Measurements from ENCODE around the gene GCN1. TPM values are rescaled to one million over a fixed set of nuclear protein-coding genes. Genes with fewer than 3 reads are reported as not detected.

The GCN1 gene
- total RNA-seq, 1 donor from 2014 or later = 130 TPM

- Mint-ChIP-seq H3K4me3 (no peak overlapping the region), H3K27ac (no peak overlapping the region), H3K27me3 (no peaks in the 10 kb centered on the region), H3K36me3 (no peaks in the 10 kb centered on the region), H3K4me1 (ENCODE audit: unreplicated experiment) (peaks cover 9% of the 10 kb centered on the region), H3K9me3 (no peaks in the 10 kb centered on the region)
- no peak for DNase-seq (ENCODE audit: extremely low spot score, unreplicated experiment)
- no peak for TF ChIP-seq CTCF (conservative IDR thresholded peaks at IDR 0.05)
Observed at GRCh38 chr12:120098756-120099470, 95.6 kb downstream of the GCN1 start.

GRCh38 chr12:120096671-120097202 is 97.8 kb downstream of the GCN1 start:
- peaks cover 13% of the 10 kb centered on the region for H3K4me1 Mint-ChIP-seq (ENCODE audit: unreplicated experiment)
- TF ChIP-seq CTCF (conservative IDR thresholded peaks at IDR 0.05) = no peak
- H3K9me3 Mint-ChIP-seq = no peaks in the 10 kb centered on the region
- no peaks in the 10 kb centered on the region for H3K36me3 Mint-ChIP-seq
- H3K4me3 Mint-ChIP-seq = no peak overlapping the region
- DNase-seq (ENCODE audit: extremely low spot score, unreplicated experiment) = no peak
- no peak overlapping the region for H3K27ac Mint-ChIP-seq
- no peaks in the 10 kb centered on the region for H3K27me3 Mint-ChIP-seq

- H3K9me3 Mint-ChIP-seq = no peaks in the 10 kb centered on the region
- no peak overlapping the region for H3K27ac Mint-ChIP-seq
- TF ChIP-seq CTCF (conservative IDR thresholded peaks at IDR 0.05) = no peak
- no peaks in the 10 kb centered on the region for H3K27me3 Mint-ChIP-seq
- no peak overlapping the region for H3K4me3 Mint-ChIP-seq
- H3K36me3 Mint-ChIP-seq = peaks cover 7% of the 10 kb centered on the region
- peaks cover 18% of the 10 kb centered on the region for H3K4me1 Mint-ChIP-seq (ENCODE audit: unreplicated experiment)
- DNase-seq (ENCODE audit: extremely low spot score, unreplicated experiment) = no peak
Observed at GRCh38 chr12:120095736-120096135, 98.8 kb downstream of the GCN1 start.

DNA sequence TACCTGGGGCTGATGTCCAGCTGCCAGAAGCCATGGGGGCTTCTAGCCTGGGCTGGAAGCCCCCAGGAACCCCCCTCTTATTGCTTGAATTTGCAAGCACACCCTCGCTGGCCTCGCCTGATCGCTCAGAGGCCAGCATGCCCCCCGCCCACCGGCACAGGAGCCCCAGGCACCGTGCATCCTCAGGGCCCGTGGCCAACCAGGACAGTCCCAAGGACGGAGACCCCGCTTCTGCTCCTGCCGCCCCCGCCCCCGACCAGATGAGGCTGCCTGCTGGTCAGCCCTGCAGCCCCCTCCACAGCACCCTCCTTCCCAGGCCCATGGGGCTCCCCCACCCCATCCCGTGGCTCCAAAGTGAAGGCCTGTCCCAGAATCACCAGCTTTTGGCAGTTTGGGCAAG is 99.2 kb downstream of the GCN1 start:
- TF ChIP-seq CTCF (conservative IDR thresholded peaks at IDR 0.05) = no peak
- H3K36me3 Mint-ChIP-seq = peaks cover 7% of the 10 kb centered on the region
- no peak overlapping the region for H3K27ac Mint-ChIP-seq
- no peaks in the 10 kb centered on the region for H3K27me3 Mint-ChIP-seq
- H3K4me3 Mint-ChIP-seq = no peak overlapping the region
- no peak for DNase-seq (ENCODE audit: extremely low spot score, unreplicated experiment)
- H3K4me1 Mint-ChIP-seq (ENCODE audit: unreplicated experiment) = peaks cover 18% of the 10 kb centered on the region
- no peaks in the 10 kb centered on the region for H3K9me3 Mint-ChIP-seq

DNA sequence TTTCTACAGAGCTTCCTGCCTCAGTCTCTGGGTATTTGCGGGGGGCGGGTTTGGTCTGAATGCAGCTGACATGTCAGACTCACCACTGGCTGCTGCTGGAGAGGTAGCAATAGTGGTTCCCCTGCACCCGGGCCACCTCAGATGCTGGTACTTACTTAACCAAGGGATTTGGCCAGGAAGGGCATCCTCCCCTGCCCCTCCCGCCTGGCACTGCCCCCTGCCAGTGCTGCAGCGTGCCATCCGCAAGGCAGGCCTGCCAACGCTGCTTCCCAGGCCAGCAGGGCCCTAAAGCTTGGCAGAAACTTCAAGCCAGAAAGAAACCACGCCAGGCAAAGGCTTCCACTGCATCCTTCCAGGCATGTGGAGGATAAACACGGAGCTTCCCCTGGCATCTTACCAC is 100.0 kb downstream of the GCN1 start:
- Mint-ChIP-seq H3K4me1 (ENCODE audit: unreplicated experiment) (peaks cover 18% of the 10 kb centered on the region), H3K9me3 (no peaks in the 10 kb centered on the region), H3K27me3 (no peaks in the 10 kb centered on the region), H3K36me3 (peaks cover 7% of the 10 kb centered on the region), H3K4me3 (no peak overlapping the region), H3K27ac (no peak overlapping the region)
- DNase-seq (ENCODE audit: extremely low spot score, unreplicated experiment) = no peak
- no peak for TF ChIP-seq CTCF (conservative IDR thresholded peaks at IDR 0.05)

Measured in type B pancreatic cell (in vitro differentiated cells).